ENCODE measurements around the gene C4BPA.

The C4BPA gene

DNA sequence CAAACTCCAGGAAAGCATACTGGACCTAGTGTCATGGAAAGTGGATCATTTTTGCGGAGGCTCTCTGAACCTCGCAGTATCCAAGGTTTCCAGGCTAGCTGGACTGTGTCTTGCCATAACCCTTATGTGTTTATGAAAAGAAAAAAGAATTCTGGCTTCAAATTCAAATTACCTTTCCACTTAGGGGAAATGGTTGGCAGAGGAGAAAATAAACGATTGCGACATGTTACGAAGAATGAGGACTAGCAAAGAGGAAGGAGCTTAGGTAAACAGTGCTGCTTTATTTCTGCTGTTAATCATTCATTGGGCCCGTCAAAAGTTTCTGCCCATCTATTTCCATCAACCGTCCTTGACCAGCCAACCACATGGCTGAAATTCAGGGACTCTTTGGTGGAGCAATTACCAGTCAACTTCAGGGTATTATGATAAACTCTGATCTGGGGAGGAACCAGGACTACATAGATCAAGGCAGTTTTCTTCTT is at the start of gene C4BPA:
Gene C4BPA, plus strand, starts transcription at position 342 of the 482 bp plus-strand sequence. CDS start 8,793 bp downstream, outside the sequence.
- DNase-seq (ENCODE audit: low spot score) = no peak

GRCh38 chr1:207054491-207054890 is 49.5 kb upstream of the C4BPA start:
- no peak for DNase-seq (ENCODE audit: low spot score)

DNA sequence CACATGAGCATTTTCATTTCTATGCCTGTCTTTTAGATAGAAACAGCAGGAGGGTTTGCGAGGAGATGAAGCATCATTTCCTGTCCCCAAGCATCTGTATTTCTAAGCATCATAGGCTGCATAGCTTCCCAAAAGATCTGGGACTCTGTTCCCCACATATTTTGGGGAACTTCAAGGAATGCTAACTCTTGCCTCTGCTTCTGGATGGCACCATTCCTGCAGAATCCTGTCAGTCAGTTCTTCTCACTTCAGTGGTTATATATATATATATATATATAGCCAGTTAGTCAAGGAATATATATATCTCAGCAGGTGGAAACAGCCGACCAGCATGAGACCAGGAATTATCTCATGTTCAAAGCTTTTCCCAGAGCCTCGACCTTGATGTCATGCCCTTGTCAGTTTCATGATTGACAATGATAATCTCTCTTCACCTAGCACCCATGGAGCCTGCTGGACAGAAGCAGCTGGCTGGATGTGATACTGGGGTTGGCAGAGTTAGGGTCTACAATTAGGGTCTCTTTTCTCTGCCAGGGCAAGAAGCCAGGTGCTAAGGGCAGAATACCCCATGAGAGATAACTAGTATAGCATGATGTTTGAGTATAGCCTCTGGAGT is 48.5 kb upstream of the C4BPA start:
- no peak for DNase-seq (ENCODE audit: low spot score)

DNA sequence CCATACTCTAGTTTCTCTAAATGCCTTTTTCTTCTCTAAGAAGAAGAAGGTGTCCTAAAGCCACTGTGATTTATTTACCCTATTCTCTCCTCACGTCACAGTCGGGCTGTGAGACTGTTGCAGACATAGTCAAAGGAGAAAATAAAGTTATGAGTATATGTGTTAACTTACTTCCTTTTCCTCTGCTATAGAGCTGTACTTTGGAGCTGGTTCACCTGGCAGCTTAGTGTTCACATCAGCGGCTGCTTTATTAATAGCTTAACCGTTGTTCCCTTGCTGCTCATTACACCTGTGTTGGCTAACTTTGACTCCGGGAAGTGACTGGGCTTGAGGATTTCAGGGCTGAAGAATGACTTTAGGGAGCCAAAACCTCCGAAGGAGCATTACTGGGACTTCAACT is 47.4 kb upstream of the C4BPA start:
- DNase-seq (ENCODE audit: low spot score) = no peak

- no peak for DNase-seq (ENCODE audit: low spot score)
Measured at GRCh38 chr1:207058252-207058651, 45.8 kb upstream of the C4BPA start.

DNA sequence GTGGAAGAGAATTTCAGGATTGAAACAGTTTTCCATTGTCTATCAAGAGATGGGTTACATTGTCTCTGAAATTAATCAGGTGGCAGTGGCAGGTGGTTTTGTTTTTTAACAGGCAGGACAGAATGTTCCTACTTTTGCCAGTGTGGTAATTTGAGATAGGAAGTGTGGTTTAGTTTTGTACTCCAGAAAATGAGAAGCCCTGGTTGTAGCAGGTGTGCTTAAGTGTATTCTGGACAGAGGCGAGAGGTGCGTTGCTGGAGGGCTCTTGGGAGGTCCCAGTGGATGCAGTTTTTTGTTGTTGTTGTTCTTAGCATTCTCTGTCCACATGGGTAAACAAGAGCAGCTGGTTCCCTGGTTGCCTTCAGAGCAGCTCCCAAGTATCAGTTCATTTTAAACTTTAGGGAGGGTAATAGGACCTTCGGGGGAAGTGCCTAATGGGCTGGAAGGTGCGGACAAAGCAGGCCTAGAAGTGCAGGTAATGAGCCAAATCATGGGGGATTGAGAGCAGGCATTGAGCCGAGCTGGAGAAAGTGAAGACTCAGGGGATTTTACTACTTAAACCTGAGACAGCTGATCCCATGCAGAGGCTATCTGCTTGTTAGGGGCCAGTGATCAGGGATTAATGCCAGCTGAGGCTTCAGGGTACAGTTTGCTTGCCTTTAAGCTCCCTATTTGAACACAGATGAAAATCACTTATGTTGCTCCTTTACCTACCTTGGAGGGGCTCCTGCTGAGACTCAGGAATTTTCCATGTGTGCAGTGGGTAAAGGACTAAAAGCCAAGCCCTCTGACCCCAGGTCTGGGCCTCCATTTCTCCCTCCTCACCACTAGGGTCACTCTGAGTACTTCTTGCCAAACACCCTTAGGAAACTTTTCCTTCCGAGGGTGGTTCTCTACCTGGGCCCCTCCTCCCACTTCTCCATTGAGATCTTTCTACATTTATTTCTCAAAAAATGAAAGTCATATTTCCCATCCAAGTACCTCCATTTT is 44.9 kb upstream of the C4BPA start:
- DNase-seq (ENCODE audit: low spot score) = no peak

GRCh38 chr1:207059881-207060280 is 44.2 kb upstream of the C4BPA start:
- DNase-seq (ENCODE audit: low spot score) = no peak

- no peak for DNase-seq (ENCODE audit: low spot score)
Measured at GRCh38 chr1:207060596-207060995, 43.4 kb upstream of the C4BPA start.

DNA sequence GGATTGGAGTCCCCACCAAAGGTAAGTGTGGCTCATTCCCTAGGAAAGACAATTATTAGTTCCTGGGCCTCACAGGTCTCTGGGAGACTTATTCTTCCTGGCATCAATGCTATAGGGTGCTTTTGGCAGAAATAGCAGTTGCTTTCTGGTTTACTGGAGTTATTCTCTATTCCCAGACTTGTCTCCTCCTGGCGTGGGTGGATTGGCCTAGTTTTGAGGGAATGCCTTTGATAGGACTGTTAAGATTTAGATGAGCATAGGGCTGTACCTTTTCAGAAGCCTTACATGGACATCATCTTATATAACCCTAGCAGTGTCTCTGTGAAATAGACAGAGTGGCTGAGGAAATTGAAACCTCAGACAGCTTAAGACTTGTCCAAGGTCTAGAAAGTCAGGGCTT is 42.0 kb upstream of the C4BPA start:
- no peak for DNase-seq (ENCODE audit: low spot score)

DNA sequence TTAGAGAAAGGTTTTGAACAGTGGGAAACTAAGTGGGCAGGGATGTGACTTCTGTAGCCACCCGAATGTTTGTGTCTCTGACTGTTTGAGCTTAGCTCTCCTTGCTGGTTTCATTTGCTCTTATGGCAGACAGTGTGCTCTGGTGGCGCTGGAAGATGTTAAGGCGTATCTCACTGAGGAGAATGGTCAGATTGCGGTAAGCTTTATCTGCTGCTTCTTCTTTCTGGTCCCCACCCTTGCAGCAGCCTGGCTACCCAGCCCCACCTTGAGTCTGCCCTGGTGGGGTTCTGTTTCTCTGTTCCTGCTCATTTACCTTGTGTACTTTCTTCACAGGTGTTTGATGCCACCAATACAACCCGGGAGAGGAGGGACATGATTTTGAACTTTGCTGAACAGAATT is 41.0 kb upstream of the C4BPA start:
- no peak for DNase-seq (ENCODE audit: low spot score)

GRCh38 chr1:207064561-207064960 is 39.5 kb upstream of the C4BPA start:
- DNase-seq (ENCODE audit: low spot score) = no peak

DNA sequence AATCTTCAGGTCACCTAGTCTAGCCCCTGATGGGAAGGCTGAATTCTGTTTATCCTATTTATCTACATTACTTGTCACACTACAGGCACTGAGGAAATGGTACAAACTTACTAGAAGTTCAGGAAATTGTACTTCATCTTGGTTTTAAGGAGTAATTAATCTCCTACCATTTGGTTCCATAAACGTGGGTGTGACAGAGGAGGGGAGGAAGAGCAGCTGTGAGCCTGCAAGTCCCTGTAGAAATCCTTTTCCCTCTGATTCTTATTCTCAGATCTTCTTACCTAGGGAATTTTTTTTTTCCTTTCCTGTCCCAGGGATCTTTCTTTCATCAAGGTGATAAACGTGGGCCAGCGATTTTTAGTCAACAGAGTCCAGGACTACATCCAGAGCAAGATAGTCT is 36.8 kb upstream of the C4BPA start:
- no peak for DNase-seq (ENCODE audit: low spot score)

GRCh38 chr1:207067665-207068064 is 36.4 kb upstream of the C4BPA start:
- DNase-seq (ENCODE audit: low spot score) = no peak

DNA sequence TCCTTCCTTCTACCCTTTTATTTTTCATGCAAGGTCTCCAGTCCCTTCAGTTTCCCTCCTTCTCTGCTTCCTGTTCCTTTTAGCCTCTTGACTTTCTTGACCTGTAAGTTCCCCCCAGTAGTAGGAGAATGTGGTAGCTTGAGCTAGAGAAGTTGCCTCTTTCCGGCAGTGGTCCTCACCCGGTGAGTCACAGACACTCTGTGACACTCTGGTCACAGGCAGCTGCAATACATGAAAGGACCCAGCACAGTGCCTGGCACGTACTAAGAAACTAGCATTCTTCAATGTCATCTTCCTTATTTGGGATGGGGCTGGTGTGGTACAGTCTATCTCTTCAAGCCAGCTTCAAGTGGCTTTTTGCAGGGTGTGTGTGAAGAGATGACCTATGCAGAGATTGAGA is 35.0 kb upstream of the C4BPA start:
- DNase-seq (ENCODE audit: low spot score) = no peak

DNA sequence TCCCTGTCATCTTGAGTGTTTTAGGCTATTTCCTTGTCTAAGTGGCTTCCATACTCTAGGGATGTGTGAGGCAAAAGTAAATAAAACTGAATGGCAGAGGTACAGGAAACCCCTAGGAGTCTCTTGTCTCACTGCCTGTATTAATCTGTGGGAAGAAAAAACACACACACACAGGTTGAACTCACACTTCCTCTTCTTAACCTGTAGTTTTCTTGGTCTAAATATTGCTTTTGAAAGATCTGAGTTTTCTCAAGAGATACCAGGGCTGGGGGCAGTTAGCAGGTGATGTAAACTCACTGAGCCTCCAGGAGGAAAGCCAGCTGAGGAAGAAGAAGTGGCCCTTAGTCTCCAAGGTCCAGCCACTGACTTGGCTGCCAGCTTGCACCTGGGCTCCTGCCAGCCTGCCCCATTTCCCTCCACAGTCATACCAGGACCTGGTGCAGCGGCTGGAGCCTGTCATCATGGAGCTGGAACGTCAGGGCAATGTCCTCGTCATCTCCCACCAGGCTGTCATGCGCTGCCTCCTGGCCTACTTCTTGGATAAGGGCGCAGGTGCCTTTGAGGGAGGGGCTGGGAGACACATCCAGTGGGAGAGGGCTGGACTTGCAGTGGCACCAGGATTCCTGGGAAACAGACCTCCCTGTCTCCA is 34.1 kb upstream of the C4BPA start:
- DNase-seq (ENCODE audit: low spot score) = no peak

DNA sequence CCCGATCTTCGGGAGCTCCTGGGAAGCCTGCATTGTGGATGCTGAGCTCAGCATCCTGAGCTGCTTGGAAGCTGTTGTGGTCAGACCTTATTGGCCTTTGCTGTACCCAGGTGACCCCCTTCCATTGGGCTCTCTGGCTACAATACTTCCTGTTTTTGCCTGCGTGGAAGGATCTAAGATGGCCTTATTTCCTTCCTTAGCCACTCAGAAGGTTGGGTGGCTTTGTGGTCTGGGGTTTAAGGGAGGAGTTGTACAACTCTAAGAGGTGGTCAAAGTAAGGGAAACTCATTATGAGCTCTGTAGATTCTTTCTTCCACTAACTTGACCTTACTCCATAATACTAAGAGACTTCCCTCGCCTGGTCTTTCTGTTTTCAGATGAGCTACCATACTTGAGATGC is 33.2 kb upstream of the C4BPA start:
- DNase-seq (ENCODE audit: low spot score) = no peak

- DNase-seq (ENCODE audit: low spot score) = peak; percentile 12
Measured at GRCh38 chr1:207071426-207071825, 32.6 kb upstream of the C4BPA start.

DNA sequence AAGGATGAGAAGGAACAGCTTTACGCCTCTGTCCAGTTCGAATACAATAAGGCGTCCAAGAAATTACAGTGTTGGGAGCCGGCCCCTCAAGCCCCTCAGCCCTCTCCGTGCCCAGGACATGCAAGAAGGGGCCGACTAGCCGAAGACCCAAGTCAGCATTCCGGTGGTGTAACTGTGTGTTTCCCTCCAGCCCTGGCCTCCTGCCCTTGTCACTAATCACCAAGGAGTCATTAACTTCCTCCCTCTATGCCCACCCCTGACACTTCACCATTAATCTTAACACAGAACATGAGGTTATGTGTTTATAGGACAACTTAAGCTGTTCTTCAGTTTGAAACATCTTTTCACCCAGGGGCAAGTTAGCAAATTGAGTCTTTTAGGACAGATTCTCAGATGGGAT is 31.8 kb upstream of the C4BPA start:
- DNase-seq (ENCODE audit: low spot score) = no peak

DNA sequence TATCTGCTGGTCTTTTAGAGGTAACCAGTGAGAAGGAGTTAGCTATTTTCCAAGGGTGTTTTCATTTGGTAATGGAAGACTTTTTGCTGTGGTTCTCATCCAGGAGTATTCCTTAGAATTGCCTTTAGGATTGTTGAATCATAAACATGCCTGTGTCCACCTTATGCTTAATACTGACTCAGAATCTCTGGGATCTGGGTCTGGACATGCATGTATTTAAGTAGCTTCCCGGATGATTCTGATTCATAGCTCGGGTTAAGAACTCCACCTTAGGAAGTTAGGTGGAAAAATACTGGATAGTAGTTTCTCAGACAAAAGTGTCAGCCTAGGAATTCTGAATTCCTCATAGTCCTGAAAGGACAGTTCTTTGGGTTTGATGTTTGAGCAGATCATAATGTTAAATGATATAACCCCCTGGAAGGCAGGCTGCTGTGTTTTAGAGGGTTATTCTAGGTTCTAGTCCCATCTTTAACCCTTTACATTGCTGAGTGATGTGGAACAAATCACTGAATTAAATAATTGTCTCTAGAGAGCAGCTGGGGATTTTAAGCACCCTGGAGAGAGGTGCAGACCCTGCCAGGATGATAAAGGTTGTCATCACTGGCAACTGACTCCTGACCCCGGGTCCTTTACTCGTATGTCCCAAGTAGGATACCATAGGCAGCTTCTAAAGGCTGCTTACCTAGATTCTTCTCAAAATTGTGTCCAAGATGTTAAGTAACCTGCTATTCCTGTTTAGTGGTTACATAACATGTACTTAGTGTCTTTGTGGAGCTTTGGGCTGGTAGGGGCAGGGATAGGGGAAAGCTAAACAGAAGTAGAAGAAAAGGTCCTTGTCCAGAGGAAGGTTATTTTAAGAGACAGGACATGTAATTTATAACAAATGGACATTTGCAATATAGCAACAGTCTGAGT is 29.9 kb upstream of the C4BPA start:
- DNase-seq (ENCODE audit: low spot score) = no peak

GRCh38 chr1:207076181-207076955 is 27.7 kb upstream of the C4BPA start:
- DNase-seq (ENCODE audit: low spot score) = no peak

DNA sequence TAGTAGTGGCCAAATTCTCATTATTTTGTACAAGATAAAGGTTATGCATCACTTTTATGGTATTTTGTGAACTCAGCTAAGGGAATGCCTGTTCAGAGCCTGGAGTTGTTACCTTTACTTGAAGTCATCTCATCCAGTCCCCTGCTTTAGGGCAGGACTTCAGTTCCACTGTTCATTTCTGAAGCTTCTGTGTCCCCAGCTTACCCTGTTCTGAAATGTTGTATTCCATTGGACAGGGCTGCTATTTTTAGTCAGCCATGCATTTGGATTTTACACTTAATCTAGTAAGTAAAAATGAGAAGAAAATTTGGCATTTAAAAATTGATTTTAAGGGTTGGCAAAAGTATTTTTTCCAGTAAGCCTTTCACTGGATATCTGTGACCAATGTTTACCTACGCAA is 27.0 kb upstream of the C4BPA start:
- DNase-seq (ENCODE audit: low spot score) = no peak

Measured in CD4-positive, alpha-beta T cell treated with Interleukin-6 at 100 ng/mL for 8 hours (primary cell).